ENCODE measurements around the gene PCSK6. TPM values are rescaled to one million over a fixed set of nuclear protein-coding genes. Genes with fewer than 3 reads are reported as not detected.

The PCSK6 gene
- total and polyA plus RNA-seq, 2 donors from 2014 or later, result 3.8 to 7.3 TPM

GRCh38 chr15:101474983-101475382 lies 14.5 kb downstream of the PCSK6 start:
- Histone ChIP-seq H3K27me3 (ENCODE audit: control insufficient read depth, insufficient read depth, low read length) (no peaks in the 10 kb centered on the region), H3K9me3 (ENCODE audit: control insufficient read depth in 2 of 3, insufficient read depth in 1 of 3, low read length in 3 of 3) (no peaks in the 10 kb centered on the region), H3K9ac (ENCODE audit: low read length in 3 of 3) (no peak overlapping the region), H3K4me3 (ENCODE audit: low read length in 3 of 3) (no peak overlapping the region), H3K27ac (ENCODE audit: low read depth in 2 of 2, low read length in 2 of 2) (no peak overlapping the region), H3K36me3 (ENCODE audit: control insufficient read depth in 2 of 3, insufficient read depth in 3 of 3, low read length in 3 of 3) (no peaks in the 10 kb centered on the region), H3K4me1 (ENCODE audit: control insufficient read depth in 2 of 3, insufficient read depth in 2 of 3, low read depth in 1 of 3, low read length in 3 of 3) (no peaks in the 10 kb centered on the region)
- intact Hi-C loops (cut with DNase I), result no loop called here
- TF ChIP-seq CTCF (IDR thresholded peaks at IDR 0.05; ENCODE audit: borderline replicate concordance, extremely low read depth, insufficient read depth), result no peak
- FAIRE-seq (no peak), DNase-seq (no peak)

GRCh38 chr15:101474233-101474632 lies 15.3 kb downstream of the PCSK6 start:
- Histone ChIP-seq H3K4me1 (ENCODE audit: control insufficient read depth in 2 of 3, insufficient read depth in 2 of 3, low read depth in 1 of 3, low read length in 3 of 3) (no peaks in the 10 kb centered on the region), H3K9me3 (ENCODE audit: control insufficient read depth in 2 of 3, insufficient read depth in 1 of 3, low read length in 3 of 3) (no peaks in the 10 kb centered on the region), H3K36me3 (ENCODE audit: control insufficient read depth in 2 of 3, insufficient read depth in 3 of 3, low read length in 3 of 3) (no peaks in the 10 kb centered on the region), H3K9ac (ENCODE audit: low read length in 3 of 3) (no peak overlapping the region), H3K27ac (ENCODE audit: low read depth in 2 of 2, low read length in 2 of 2) (no peak overlapping the region), H3K4me3 (ENCODE audit: low read length in 3 of 3) (no peak overlapping the region), H3K27me3 (ENCODE audit: control insufficient read depth, insufficient read depth, low read length) (no peaks in the 10 kb centered on the region)
- DNase-seq (peak in 1 of 5 donors; percentile 54), FAIRE-seq (no peak)
- intact Hi-C loops (cut with DNase I), result no loop called here
- TF ChIP-seq CTCF (IDR thresholded peaks at IDR 0.05; ENCODE audit: borderline replicate concordance, extremely low read depth, insufficient read depth), result no peak

- H3K27ac ChIP-seq (ENCODE audit: low read depth in 2 of 2, low read length in 2 of 2), result no peak overlapping the region
- H3K4me1 ChIP-seq (ENCODE audit: control insufficient read depth in 2 of 3, insufficient read depth in 2 of 3, low read depth in 1 of 3, low read length in 3 of 3), result no peaks in the 10 kb centered on the region
- H3K36me3 ChIP-seq (ENCODE audit: control insufficient read depth in 2 of 3, insufficient read depth in 3 of 3, low read length in 3 of 3), result no peaks in the 10 kb centered on the region
- H3K9ac ChIP-seq (ENCODE audit: low read length in 3 of 3), result no peak overlapping the region
- H3K9me3 ChIP-seq (ENCODE audit: control insufficient read depth in 2 of 3, insufficient read depth in 1 of 3, low read length in 3 of 3), result no peaks in the 10 kb centered on the region
- no peak for TF ChIP-seq CTCF (IDR thresholded peaks at IDR 0.05; ENCODE audit: borderline replicate concordance, extremely low read depth, insufficient read depth)
- no peaks in the 10 kb centered on the region for H3K27me3 ChIP-seq (ENCODE audit: control insufficient read depth, insufficient read depth, low read length)
- intact Hi-C loops (cut with DNase I), result no loop called here
- no peak overlapping the region for H3K4me3 ChIP-seq (ENCODE audit: low read length in 3 of 3)
- no peak for FAIRE-seq
- DNase-seq, result peak in 1 of 5 donors; percentile 30
Observed at GRCh38 chr15:101472033-101472432, 17.5 kb downstream of the PCSK6 start.

- H3K9ac ChIP-seq (ENCODE audit: low read length in 3 of 3), result no peak overlapping the region
- FAIRE-seq, result no peak
- H3K4me3 ChIP-seq (ENCODE audit: low read length in 3 of 3), result no peak overlapping the region
Observed at GRCh38 chr15:101470548-101471239, 18.8 kb downstream of the PCSK6 start.

More at GRCh38 chr15:101470548-101471239, 18.8 kb downstream of the PCSK6 start:
- no peaks in the 10 kb centered on the region for H3K9me3 ChIP-seq (ENCODE audit: control insufficient read depth in 2 of 3, insufficient read depth in 1 of 3, low read length in 3 of 3)
- H3K36me3 ChIP-seq (ENCODE audit: control insufficient read depth in 2 of 3, insufficient read depth in 3 of 3, low read length in 3 of 3), result no peaks in the 10 kb centered on the region
- no peak for TF ChIP-seq CTCF (IDR thresholded peaks at IDR 0.05; ENCODE audit: borderline replicate concordance, extremely low read depth, insufficient read depth)
- H3K4me1 ChIP-seq (ENCODE audit: control insufficient read depth in 2 of 3, insufficient read depth in 2 of 3, low read depth in 1 of 3, low read length in 3 of 3), result no peaks in the 10 kb centered on the region
- H3K27me3 ChIP-seq (ENCODE audit: control insufficient read depth, insufficient read depth, low read length), result no peaks in the 10 kb centered on the region
- DNase-seq, result no peak
- H3K27ac ChIP-seq (ENCODE audit: low read depth in 2 of 2, low read length in 2 of 2), result no peak overlapping the region
- intact Hi-C loops (cut with DNase I), result no loop called here
